ENCODE results near the gene FOXO3. TPM values are rescaled to one million over a fixed set of nuclear protein-coding genes. Genes with fewer than 3 reads are reported as not detected.

FOXO3 gene
- total and polyA plus RNA-seq, 2 of the 8 experiments (the other 6 are each of a cell fraction or from before 2014, with no cell fraction given), result 13.1 to 19.3 TPM

DNA sequence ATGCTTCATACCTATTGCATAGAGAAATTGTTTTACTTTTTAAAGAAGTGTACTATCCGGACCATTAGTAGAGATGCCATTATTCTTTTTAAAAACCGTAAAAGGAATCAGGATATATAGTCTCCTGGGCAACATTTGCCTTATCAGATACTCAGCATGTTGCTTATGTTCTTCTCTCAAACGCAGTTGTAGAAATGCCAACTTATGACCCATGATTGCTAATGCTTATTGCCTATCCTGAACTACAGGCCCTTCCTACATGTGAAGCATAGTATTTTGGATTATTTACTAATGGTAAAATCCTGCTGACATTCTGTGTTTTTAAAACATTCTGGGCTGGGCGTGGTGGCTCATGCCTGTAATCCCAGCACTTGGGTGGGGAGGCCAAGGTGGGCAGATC lies 99.5 kb downstream of the FOXO3 start:
- Histone ChIP-seq H3K9ac (replicated peaks in 1 of 4; ENCODE audit: extremely low read depth in 1 of 4, low read depth in 3 of 4, low read length in 3 of 4) (no peak overlapping the region), H2BK20ac (ENCODE audit: low read length) (no peak overlapping the region), H2AFZ (ENCODE audit: low read length) (no peak overlapping the region), H3K9me3 (ENCODE audit: insufficient read depth in 2 of 2, low read depth in 1 of 2, low read length in 1 of 2) (no peaks in the 10 kb centered on the region), H4K5ac (ENCODE audit: insufficient read length, low read depth, low read length) (no peak overlapping the region), H3K14ac (ENCODE audit: insufficient read length) (no peak overlapping the region), H3K4ac (replicated peaks; ENCODE audit: insufficient read length, low read depth, low read length) (no peak overlapping the region), H4K20me1 (replicated peaks in 1 of 2; ENCODE audit: control insufficient read depth in 1 of 2, insufficient read depth in 2 of 2, low read length in 2 of 2) (no peaks in the 10 kb centered on the region), H2BK12ac (ENCODE audit: low read depth, low read length) (no peak overlapping the region), H3K27me3 (replicated peaks in 1 of 4; ENCODE audit: control insufficient read depth in 3 of 4, extremely low read depth in 1 of 4, insufficient read depth in 3 of 4, low read length in 3 of 4) (no peaks in the 10 kb centered on the region), H4K91ac (replicated peaks; ENCODE audit: insufficient read length, low read length) (no peak overlapping the region), H2BK15ac (ENCODE audit: low read length) (no peak overlapping the region), H3K18ac (ENCODE audit: extremely low read depth, low read length) (no peak overlapping the region), H3K23me2 (ENCODE audit: low read depth, low read length) (no peaks in the 10 kb centered on the region), H3K79me1 (ENCODE audit: low read depth, low read length) (no peaks in the 10 kb centered on the region; the same call in 1 of the 2 replicates), H4K8ac (ENCODE audit: extremely low read depth, insufficient read depth, low read length) (no peak overlapping the region), H3K4me1 (replicated peaks in 1 of 4; ENCODE audit: control insufficient read depth in 3 of 4, insufficient read depth in 4 of 4, low read length in 3 of 4) (peaks cover 0 to 2% (median under 1%) of the 10 kb centered on the region in 4 experiments; a peak in 1 of 7 replicates), H3K36me3 (ENCODE audit: control insufficient read depth in 2 of 4, insufficient read depth in 4 of 4, low read length in 3 of 4) (peaks cover 0 to 2% (median 0%) of the 10 kb centered on the region in 4 experiments; a peak in 3 of 8 replicates), H3K27ac (ENCODE audit: low read depth, low read length) (no peak overlapping the region), H3K79me2 (ENCODE audit: control insufficient read depth in 1 of 2, insufficient read depth in 2 of 2, low read length in 2 of 2) (peaks cover 0 to 32% of the 10 kb centered on the region in 2 experiments; a peak in 2 of 4 replicates), H3K4me3 (ENCODE audit: extremely low read depth in 1 of 4, insufficient read depth in 2 of 4, low read depth in 3 of 4, low read length in 4 of 4) (no peak overlapping the region), H3K4me2 (ENCODE audit: insufficient read depth in 1 of 2, low read depth in 2 of 2, low read length in 2 of 2) (no peak overlapping the region), H2BK120ac (replicated peaks; ENCODE audit: low read depth, low read length) (no peak overlapping the region), H2AK5ac (ENCODE audit: low read depth, low read length) (no peak overlapping the region), H3K23ac (ENCODE audit: insufficient read length) (no peak overlapping the region), H3K56ac (replicated peaks; ENCODE audit: insufficient read length, low read depth, low read length) (no peak overlapping the region), H2BK5ac (ENCODE audit: low read depth, low read length) (no peak overlapping the region)
- DNase-seq (ENCODE audit: low read depth in 1 of 2, low spot score in 2 of 2) (no peak), FAIRE-seq (no peak)
- CTCF ChIA-PET (ENCODE audit: partially characterized antibody), result interaction anchor here (1.0 kb wide), 1 partner anchor 9 kb away, joined by 3 read pairs; no protein-coding TSS in a partner anchor
- TF ChIP-seq, protein P1, sequence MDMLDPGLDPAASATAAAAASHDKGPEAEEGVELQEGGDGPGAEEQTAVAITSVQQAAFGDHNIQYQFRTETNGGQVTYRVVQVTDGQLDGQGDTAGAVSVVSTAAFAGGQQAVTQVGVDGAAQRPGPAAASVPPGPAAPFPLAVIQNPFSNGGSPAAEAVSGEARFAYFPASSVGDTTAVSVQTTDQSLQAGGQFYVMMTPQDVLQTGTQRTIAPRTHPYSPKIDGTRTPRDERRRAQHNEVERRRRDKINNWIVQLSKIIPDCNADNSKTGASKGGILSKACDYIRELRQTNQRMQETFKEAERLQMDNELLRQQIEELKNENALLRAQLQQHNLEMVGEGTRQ (IDR thresholded peaks at IDR 0.05; ENCODE audit: low read length), result no peak
- TF ChIP-seq, protein P2, sequence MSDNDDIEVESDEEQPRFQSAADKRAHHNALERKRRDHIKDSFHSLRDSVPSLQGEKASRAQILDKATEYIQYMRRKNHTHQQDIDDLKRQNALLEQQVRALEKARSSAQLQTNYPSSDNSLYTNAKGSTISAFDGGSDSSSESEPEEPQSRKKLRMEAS (IDR thresholded peaks at IDR 0.05), result no peak
- TF ChIP-seq FOSL1 (IDR thresholded peaks at IDR 0.05; ENCODE audit: insufficient read depth, low read depth, low read length), result no peak
- TF ChIP-seq MAFK (IDR thresholded peaks at IDR 0.05; ENCODE audit: low read depth, low read length), result no peak
- no peak for TF ChIP-seq CEBPB (IDR thresholded peaks at IDR 0.05; ENCODE audit: low read depth, low read length)
- TF ChIP-seq CBX8 (IDR thresholded peaks at IDR 0.05; ENCODE audit: borderline replicate concordance, low read depth, low read length), result no peak
- no peak for TF ChIP-seq POLR2A (IDR thresholded peaks at IDR 0.05; ENCODE audit: control extremely low read depth in 1 of 2, low read depth in 2 of 2, low read length in 2 of 2)
- TF ChIP-seq HDAC6 (IDR thresholded peaks at IDR 0.05; ENCODE audit: low read depth, low read length), result no peak
- no peak for TF ChIP-seq CHD2 (IDR thresholded peaks at IDR 0.05; ENCODE audit: low read length)
- TF ChIP-seq YY1 (IDR thresholded peaks at IDR 0.05; ENCODE audit: low read depth, low read length), result no peak
- 89% methylated on average over 4 of the region's 4 CpGs; no CpG with 5 or more reads in 1 of the 2 experiments for WGBS, 2 experiments (ENCODE audit: extremely low coverage in 1 of 2, insufficient coverage in 1 of 2, insufficient read length in 1 of 2, insufficient replicate concordance in 2 of 2, low coverage in 1 of 2, low lambda C conversion rate in 2 of 2, missing lambda C conversion rate in 1 of 2)
- POLR2A ChIA-PET (ENCODE audit: partially characterized antibody), result interaction anchor here (1.4 kb wide), 1 partner anchor 11 kb away, joined by 3 read pairs; no protein-coding TSS in a partner anchor
